Endodermal cell (in vitro differentiated cells): ENCODE measurements around the gene GCHFR. TPM values are rescaled to one million over a fixed set of nuclear protein-coding genes. Genes with fewer than 3 reads are reported as not detected.

Experiments used
- DNase-seq: peaks from one replicate; pipeline ENCODE4 v3.0.0-alpha.2; 2017
- H3K27ac ChIP-seq: 2 replicates; pipeline ENCODE4 v1.5.1; 2013; ENCODE audit warnings: mild to moderate bottlenecking, low read depth, low read length, moderate library complexity
- H3K27me3 ChIP-seq: 2 replicates; pipeline ENCODE4 v1.6.1; 2013; ENCODE audit warnings: mild to moderate bottlenecking, low read length, moderate library complexity; ENCODE audit not compliant: insufficient read depth, control insufficient read depth, poor library complexity, severe bottlenecking
- H3K36me3 ChIP-seq: 2 replicates; pipeline ENCODE4 v1.7.0; 2013; ENCODE audit warnings: mild to moderate bottlenecking, low read length, moderate library complexity; ENCODE audit not compliant: control insufficient read depth, insufficient read depth
- H3K4me1 ChIP-seq: one replicate; pipeline ENCODE4 v1.7.0; 2013; ENCODE audit warnings: low read length; ENCODE audit not compliant: control insufficient read depth, insufficient read depth
- H3K4me3 ChIP-seq: 2 replicates; pipeline ENCODE4 v1.5.1; 2013; ENCODE audit warnings: mild to moderate bottlenecking, low read length, moderate library complexity
- H3K9ac ChIP-seq: 2 replicates; pipeline ENCODE4 v1.6.1; 2013; ENCODE audit warnings: mild to moderate bottlenecking, low read length, moderate library complexity; ENCODE audit not compliant: poor library complexity, severe bottlenecking; ENCODE audit errors: extremely low read depth
- H3K9me3 ChIP-seq: 2 replicates; pipeline ENCODE4 v1.6.1; 2013; ENCODE audit warnings: mild to moderate bottlenecking, low read length, moderate library complexity; ENCODE audit not compliant: control insufficient read depth
- H3K27ac Mint-ChIP-seq: 2 replicates; pipeline ENCODE4 v1.8.0; 2020; ENCODE audit warnings: mixed read lengths
- H3K27me3 Mint-ChIP-seq: 2 replicates; pipeline ENCODE4 v1.8.0; 2021; ENCODE audit warnings: mild to moderate bottlenecking, mixed read lengths; ENCODE audit not compliant: insufficient read depth
- H3K36me3 Mint-ChIP-seq: 2 replicates; pipeline ENCODE4 v1.8.0; 2020; ENCODE audit warnings: low read depth, mixed read lengths
- H3K4me1 Mint-ChIP-seq: 2 replicates; pipeline ENCODE4 v1.8.0; 2020; ENCODE audit warnings: mixed read lengths
- H3K4me3 Mint-ChIP-seq: 2 replicates; pipeline ENCODE4 v1.8.0; 2020; ENCODE audit warnings: mild to moderate bottlenecking, moderate library complexity, mixed read lengths
- H3K9me3 Mint-ChIP-seq: 2 replicates; pipeline ENCODE4 v1.8.0; 2020; ENCODE audit warnings: mild to moderate bottlenecking, mixed read lengths
- WGBS, 2 experiments: methylation state at CpG; one replicate each; pipeline versions ENCODE4 v1.1.5 to v1.1.7; 2013; ENCODE audit warnings: missing lambda C conversion rate in 2 of 2, mixed read lengths in 1 of 2; ENCODE audit not compliant: insufficient coverage in 1 of 2, insufficient read length in 1 of 2; 5-methylcytosine and 5-hydroxymethylcytosine counted together
- total RNA-seq, 2 donors: library from RNA; stranded (reverse); fragmentation: NEBNext Ultra II Directional in 1 of 2; extraction: Animal tissue kit (Norgen Biotek cat#: 25700) in 1 of 2; gene quantifications; 2 replicates in 1 of 2; 3 replicates in 1 of 2; pipeline ENCODE4 v1.2.1, GENCODE V29; 2021
- TF ChIP-seq, protein P1 (sequence below): fragments of 200-600 bp; sonication (generic); conservative IDR thresholded peaks from 2 replicates; pipeline ENCODE4 v1.5.0; 2021; ENCODE audit warnings: antibody characterized with exemption, mild to moderate bottlenecking

Gene GCHFR
- total RNA-seq, 2 donors from 2014 or later: 33.6 to 47.1 TPM

GRCh38 chr15:40785814-40786213 lies 21.9 kb downstream of the GCHFR start:
- Mint-ChIP-seq H3K9me3 (no peaks in the 10 kb centered on the region), H3K27me3 (no peaks in the 10 kb centered on the region), H3K27ac (peak overlapping the region; percentile 44), H3K4me1 (peaks cover 42% of the 10 kb centered on the region), H3K36me3 (no peaks in the 10 kb centered on the region), H3K4me3 (no peak overlapping the region)
- TF ChIP-seq, protein P1, sequence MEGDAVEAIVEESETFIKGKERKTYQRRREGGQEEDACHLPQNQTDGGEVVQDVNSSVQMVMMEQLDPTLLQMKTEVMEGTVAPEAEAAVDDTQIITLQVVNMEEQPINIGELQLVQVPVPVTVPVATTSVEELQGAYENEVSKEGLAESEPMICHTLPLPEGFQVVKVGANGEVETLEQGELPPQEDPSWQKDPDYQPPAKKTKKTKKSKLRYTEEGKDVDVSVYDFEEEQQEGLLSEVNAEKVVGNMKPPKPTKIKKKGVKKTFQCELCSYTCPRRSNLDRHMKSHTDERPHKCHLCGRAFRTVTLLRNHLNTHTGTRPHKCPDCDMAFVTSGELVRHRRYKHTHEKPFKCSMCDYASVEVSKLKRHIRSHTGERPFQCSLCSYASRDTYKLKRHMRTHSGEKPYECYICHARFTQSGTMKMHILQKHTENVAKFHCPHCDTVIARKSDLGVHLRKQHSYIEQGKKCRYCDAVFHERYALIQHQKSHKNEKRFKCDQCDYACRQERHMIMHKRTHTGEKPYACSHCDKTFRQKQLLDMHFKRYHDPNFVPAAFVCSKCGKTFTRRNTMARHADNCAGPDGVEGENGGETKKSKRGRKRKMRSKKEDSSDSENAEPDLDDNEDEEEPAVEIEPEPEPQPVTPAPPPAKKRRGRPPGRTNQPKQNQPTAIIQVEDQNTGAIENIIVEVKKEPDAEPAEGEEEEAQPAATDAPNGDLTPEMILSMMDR: no peak
- no peaks in the 10 kb centered on the region for H3K9me3 ChIP-seq
- 88 to 95% methylated on average over 1 to 2 of the region's 2 CpGs for WGBS, 2 experiments
- no peak overlapping the region for H3K4me3 ChIP-seq
- H3K4me1 ChIP-seq: peaks cover 13% of the 10 kb centered on the region
- no peaks in the 10 kb centered on the region for H3K27me3 ChIP-seq
- H3K9ac ChIP-seq: no peak overlapping the region
- DNase-seq: no peak
- H3K27ac ChIP-seq: no peak overlapping the region
- H3K36me3 ChIP-seq: no peaks in the 10 kb centered on the region

DNA sequence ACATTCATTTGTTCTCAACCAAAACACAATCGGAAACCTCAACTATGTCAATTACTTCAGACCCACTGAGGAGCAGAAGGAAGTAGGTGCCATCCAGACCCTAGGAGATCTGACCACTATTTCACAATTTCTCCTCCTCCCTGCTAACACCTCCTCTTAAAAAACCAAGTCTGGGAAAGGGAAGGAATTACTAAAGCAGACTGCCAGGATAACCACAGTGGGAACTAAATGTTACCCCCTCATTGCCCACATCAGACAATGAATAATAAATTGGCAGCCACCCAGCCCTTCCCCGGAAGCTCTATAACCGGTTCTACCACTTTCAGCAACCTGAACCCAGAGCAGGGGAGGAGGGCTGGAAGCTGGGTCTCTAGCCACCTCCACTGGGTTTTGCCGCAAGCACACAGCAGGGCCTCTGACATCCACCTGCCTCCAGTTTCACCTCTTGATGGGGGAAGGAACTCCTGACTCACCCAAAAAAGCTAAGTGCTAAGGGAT lies 23.5 kb downstream of the GCHFR start:
- Mint-ChIP-seq H3K27me3 (no peaks in the 10 kb centered on the region), H3K27ac (peak overlapping the region; percentile 88), H3K9me3 (no peaks in the 10 kb centered on the region), H3K36me3 (peaks cover 7% of the 10 kb centered on the region), H3K4me1 (peaks cover 42% of the 10 kb centered on the region), H3K4me3 (no peak overlapping the region)
- peak; percentile 87 for DNase-seq
- TF ChIP-seq, protein P1: no peak
- Histone ChIP-seq H3K4me1 (peaks cover 13% of the 10 kb centered on the region), H3K4me3 (no peak overlapping the region), H3K27ac (no peak overlapping the region), H3K9me3 (no peaks in the 10 kb centered on the region), H3K36me3 (peaks cover 3% of the 10 kb centered on the region), H3K9ac (no peak overlapping the region), H3K27me3 (no peaks in the 10 kb centered on the region)
- WGBS, 2 experiments: 74 to 80% methylated on average over 2 to 4 of the region's 4 CpGs

DNA sequence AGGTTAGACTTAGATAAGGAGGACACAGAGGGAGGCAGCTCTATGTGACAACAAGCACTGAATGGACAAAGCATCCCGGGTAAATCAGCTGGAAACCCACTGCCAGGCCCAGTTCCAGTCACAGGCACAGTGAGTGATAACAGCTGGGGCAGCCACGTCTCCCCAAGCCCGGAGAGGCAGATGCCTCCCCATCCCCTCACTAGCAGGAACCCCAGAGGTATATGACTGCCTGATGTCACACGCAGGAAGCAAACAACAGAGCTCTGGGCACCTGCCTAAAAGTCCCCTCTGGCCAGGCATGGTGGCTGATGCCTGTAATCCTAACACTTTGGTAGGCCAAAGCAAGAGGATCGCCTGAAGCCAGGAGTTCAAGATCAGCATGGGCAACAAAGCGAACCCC lies 24.1 kb downstream of the GCHFR start:
- Histone ChIP-seq H3K9me3 (no peaks in the 10 kb centered on the region), H3K27me3 (no peaks in the 10 kb centered on the region), H3K27ac (no peak overlapping the region), H3K9ac (no peak overlapping the region), H3K36me3 (peaks cover 6% of the 10 kb centered on the region), H3K4me3 (no peak overlapping the region), H3K4me1 (peaks cover 13% of the 10 kb centered on the region)
- Mint-ChIP-seq H3K4me1 (peaks cover 42% of the 10 kb centered on the region), H3K9me3 (no peaks in the 10 kb centered on the region), H3K27me3 (no peaks in the 10 kb centered on the region), H3K36me3 (peaks cover 10% of the 10 kb centered on the region), H3K27ac (peak overlapping the region; percentile 88), H3K4me3 (no peak overlapping the region)
- DNase-seq: peak; percentile 65
- TF ChIP-seq, protein P1: no peak
- 77 to 83% methylated on average over 2 to 6 of the region's 6 CpGs for WGBS, 2 experiments
